Superior temporal gyrus (tissue), 1 donor: ENCODE results near the gene SYTL3.
"Not testable (repeated sequence)": the region's sequence is repeated elsewhere in the genome, so short reads cannot be mapped to it uniquely, and the experiment has no call there.

Experiments used
- DNase-seq: peaks from one replicate; pipeline ENCODE4 v3.0.0-alpha.2; 2016; ENCODE audit errors: extremely low spot score

The SYTL3 gene

DNA sequence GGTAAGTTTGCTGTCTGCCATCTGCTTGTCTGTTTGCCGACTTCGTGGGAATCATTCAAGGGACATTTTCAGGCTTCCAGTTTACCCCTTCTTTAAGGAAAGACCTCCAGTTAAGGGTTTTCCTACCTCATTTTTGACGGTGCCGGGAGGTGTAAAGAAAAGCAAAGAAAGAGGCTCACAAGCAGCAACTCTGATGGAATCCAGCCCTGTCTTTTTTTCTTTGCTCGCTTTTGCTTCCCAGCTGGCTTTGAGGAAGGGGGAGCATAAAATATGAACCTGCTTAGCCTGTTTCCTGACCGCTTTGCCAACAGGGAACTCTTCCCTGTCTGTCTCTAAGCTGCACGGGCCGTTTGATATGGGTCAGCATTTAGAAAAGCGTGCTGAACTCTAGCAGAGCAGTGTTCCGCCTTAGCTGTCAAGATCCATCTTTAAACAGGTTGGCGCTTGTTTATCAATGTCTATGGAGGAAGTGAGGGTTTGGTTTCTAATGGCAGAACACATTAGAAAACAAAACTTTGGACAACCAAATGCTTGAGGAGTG is 13.8 kb downstream of the SYTL3 start:
- no peak for DNase-seq

DNA sequence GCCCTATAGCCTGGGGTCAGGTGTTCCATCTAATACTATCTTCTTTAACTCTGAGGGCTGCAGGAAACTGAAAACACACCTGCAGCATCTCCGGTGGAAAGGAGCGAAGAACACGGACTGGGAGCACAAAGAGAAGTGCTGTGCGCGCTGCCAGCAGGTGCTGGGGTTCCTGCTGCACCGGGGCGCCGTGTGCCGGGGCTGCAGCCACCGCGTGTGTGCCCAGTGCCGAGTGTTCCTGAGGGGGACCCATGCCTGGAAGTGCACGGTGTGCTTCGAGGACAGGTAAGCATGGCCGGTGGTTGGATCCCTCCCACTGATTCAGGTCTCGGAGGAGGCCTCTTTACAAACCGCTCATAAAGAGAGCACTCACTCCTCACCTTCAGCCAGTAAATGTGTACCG is 15.5 kb downstream of the SYTL3 start:
- DNase-seq, result no peak

DNA sequence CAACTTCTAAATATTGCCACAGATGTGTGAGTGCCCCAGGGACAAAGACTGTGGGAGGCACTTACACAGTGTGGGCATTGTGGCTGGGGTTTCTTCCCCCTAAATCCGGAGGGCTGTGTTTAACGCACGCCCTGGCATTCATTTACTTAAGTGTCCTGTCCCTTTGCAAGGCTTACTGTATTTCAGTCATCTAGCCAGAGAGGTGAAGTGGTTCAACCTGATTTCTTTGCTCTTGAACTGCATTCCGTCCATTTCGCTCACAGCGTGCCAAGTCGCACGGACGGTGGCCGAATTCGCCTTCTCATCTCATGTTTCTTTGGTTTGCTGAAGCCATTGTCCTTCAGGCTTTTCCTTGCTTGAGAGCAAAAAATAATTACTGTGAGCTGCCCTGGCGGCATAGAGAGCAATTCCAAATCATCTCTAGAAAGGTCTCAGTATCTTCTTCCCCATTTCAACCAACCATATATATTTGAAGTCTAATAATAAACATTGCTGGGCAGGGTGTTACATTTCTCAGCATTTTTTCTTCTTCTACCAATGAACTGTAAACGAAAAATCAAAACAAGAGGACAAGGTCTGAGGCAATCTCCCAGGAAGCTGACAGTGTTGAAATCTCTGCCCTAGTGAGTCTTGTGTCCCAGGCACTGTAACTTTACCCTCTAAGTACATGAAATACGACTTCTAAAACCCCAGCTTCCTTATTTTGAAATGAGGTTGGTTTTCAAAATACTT is 16.9 kb downstream of the SYTL3 start:
- no peak for DNase-seq

GRCh38 chr6:158667360-158667981 is 17.6 kb downstream of the SYTL3 start:
- no peak for DNase-seq

GRCh38 chr6:158668707-158669103 is 18.9 kb downstream of the SYTL3 start:
- DNase-seq, result no peak

GRCh38 chr6:158669145-158670035 is 19.5 kb downstream of the SYTL3 start:
- DNase-seq, result no peak

DNA sequence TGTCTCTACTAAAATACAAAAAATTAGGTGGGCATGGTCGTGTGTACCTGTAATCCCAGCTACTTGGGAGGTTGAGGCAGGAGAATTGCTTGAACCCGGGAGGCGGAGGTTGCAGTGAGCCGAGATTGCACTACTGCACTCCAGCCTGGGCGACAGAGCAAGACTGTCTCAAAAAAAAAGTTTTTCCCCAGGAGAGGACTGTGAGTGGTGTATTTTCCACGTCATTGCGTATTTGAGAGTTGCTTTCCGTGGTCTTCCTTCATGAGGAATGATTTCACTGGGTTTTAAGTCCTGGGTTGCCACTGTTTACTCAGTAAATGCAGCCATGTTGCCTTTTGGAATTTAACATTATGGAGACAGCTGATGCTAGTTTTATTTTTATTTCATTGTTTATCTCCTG is 22.3 kb downstream of the SYTL3 start:
- not testable (repeated sequence) for DNase-seq

DNA sequence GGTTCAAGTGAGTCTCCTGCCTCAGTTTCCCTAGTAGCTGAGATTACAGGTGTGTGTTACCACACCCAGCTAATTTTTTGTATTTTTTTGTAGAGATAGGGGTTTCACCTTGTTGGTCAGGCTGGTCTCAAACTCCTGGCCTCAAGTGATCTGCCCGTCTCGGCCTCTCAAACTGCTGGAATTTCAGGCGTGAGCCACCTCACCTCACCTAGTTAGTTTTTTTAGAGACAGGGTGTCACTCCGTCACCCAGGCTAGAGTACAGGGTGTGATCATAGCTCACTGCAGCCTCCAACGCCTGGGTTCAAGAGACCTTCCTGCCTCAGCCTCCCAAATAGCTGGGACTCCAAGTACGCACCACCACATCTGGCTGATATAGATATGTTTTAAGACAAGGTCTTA is 22.9 kb downstream of the SYTL3 start:
- no peak for DNase-seq

DNA sequence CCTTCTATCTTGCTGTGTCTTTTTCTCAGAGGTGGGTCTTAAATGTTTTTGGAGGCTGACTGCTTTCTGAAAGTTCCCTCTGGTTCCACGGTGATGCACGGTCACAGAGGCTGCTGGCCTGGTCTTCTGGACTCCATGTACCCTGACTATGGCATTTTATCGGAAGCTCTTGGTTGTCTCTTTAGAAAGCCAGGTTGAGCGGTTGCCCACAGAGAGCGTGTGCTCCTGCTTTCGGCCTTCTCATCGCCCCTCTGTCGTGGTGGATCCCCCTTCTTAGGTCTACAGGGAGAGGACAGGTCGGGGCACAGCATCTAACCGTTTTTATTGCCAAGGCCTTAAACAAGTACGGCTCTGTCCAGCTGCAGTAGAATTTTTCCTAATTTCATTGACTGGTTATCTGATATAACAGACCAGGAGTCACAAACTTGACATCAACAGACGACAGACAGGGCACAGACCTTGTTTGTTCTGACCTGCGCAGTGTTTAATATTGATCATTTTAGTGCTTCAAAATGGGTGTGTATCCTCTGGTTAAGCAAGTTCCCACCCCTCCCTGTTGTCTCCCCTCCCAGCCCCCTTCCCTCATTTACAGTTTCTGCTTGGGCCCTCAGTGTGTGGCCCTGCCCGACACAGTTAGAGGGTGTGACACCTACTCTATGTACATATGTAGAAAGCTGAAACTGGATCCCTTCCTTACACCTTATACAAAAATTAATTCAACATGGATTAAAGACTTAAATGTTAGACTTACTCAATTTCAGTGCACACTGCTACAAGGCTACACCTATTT is 24.7 kb downstream of the SYTL3 start:
- DNase-seq, result no peak

- DNase-seq, result not testable (repeated sequence)
Measured at GRCh38 chr6:158677094-158677493, 27.2 kb downstream of the SYTL3 start.

DNA sequence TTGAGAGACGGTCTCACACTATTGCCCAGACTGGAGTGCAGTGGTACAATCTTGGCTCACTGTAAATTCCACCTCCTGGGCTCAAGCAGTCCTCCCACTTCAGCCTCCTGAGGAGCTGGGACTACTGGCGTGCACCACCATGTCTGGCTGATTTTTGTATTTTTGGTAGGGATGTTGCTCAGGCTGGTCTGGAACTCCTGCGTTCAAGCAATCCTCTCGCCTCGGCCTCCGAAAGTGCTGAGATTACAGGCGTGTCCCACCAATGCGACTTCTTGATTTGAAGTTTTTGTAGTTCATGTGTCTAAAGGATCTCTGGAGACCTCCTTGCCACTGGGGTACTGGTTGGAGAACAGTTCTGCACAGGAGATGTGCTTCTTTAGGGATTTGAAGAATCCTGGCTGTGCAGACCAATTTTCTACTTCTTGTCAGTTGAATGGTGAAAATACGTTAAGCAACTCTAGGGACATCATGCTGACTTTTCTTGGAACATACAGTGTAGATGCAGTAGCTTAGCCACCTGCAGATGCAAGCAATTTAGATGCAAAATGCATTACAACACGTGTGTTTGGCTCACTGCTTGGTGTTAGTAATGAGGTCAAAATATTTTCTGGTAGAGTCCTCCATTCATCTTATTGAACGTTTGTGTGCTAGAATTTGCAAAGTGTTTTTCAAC is 28.2 kb downstream of the SYTL3 start:
- DNase-seq, result no peak

DNA sequence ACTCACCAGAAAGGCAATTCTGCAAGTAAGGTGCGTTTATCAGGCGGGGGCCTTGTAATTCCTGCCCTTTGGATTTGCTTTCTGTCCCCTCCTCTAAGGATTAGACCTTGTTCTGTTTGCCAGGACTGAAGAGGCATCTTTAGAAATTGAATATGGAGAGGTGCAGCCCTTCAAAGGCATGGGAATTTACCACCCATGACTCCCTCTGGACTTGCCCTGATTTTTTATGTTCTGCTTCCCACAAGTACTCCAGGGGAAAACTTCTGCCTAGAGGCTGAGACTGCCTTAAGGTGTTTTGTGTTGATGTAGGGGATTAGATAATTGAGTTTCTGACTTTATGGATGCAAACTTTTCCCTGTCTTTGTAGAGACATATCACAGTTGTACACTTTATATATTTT is 30.2 kb downstream of the SYTL3 start:
- no peak for DNase-seq

GRCh38 chr6:158680481-158680880 is 30.6 kb downstream of the SYTL3 start:
- no peak for DNase-seq

DNA sequence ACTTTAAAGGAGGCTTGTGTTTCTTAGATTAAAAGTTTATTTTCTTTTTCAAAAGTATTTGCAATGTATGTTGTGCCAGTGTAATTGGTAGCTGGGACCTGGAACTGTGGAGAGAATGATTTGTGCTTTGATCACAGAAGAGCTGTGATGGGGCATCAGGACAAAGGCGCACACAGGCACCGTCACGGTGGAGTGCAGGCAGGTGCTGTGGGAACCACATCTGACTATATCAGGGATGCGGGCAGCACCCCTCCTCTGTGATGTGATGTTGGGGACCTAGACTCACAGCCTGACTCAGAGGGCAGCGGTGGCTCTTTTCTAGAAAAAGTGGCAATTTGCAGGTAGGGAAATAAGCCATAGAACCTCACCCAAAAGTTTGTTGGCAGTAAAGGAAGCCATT is 34.5 kb downstream of the SYTL3 start:
- DNase-seq, result no peak

GRCh38 chr6:158684745-158685324 is 35.0 kb downstream of the SYTL3 start:
- no peak for DNase-seq

GRCh38 chr6:158686311-158686710 is 36.5 kb downstream of the SYTL3 start:
- DNase-seq, result no peak

DNA sequence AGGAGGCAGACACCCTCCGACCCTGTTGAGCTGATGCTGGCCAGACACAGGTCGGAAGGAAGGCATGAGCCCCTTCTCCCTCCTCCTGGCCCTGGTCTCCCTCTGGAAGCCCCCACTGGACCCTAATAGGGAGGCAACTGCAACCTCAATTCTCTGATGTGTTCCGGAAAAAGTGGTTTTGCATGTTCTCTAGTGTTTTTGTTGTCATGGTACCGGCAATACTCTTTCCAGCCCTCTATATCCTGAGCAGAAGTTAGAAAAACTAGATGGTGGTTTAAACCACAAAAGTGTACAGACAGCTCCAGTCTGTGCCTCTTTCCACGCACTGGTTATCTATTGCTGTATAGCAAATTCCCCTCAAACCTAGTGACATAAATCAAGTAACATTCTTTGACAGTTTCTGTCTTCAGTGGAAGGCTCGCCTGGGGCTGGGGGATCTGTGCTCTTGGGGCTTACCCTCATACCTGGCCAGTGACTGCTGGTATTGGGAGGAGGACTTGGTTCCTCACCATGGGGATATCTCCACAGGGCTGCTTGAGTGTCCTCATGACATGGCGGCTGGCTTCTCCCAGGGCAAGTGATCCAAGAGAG is 37.0 kb downstream of the SYTL3 start:
- no peak for DNase-seq

GRCh38 chr6:158687506-158687905 is 37.7 kb downstream of the SYTL3 start:
- DNase-seq, result no peak

GRCh38 chr6:158688860-158689259 is 39.0 kb downstream of the SYTL3 start:
- DNase-seq, result no peak

- DNase-seq, result no peak
Measured at GRCh38 chr6:158694913-158695312, 45.1 kb downstream of the SYTL3 start.
